ENCODE data around the gene OR8K3.

OR8K3 gene

DNA sequence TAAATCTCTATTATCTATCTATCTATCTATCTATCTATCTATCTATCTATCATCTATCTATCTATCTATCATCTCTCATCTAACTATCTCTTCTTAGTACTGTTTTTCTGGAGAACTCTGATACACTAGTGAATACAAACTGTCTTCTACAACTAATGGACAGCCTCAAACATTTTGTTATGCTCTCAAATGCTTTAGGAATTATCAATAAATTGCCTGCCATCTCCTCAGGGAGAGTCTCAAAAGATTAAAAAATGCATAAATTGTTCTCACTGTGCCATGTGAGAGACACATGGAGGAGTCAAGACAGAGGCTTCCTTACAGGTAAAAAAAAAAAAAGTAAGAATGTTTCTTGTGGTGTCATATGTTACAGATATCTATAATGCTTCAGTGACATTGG is at the start of gene OR8K3:
Gene OR8K3 (plus strand): TSS at position 301 of the 400 bp plus-strand sequence. CDS start 3,163 bp downstream, outside the sequence.
- no peak for DNase-seq

DNA sequence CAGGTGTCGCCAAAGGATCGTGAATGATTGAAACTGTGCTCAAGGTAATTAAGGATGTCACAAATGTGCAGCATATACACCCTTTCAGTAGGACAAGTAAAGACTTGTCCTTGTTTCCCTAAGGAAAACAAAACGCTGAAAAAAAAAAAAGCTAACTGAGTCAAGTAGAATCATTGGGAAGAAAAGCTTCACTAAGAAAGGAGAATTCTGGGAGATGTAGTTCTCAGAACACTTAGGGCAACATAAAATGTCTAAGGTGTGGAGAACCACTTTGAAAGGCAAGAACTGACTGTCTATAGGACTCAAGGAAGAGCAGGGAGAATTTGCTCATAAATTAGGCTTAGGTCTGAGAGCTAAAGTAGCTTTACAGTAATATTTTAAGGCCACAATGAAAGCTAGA is 43.9 kb upstream of the OR8K3 start:
- DNase-seq = no peak

DNA sequence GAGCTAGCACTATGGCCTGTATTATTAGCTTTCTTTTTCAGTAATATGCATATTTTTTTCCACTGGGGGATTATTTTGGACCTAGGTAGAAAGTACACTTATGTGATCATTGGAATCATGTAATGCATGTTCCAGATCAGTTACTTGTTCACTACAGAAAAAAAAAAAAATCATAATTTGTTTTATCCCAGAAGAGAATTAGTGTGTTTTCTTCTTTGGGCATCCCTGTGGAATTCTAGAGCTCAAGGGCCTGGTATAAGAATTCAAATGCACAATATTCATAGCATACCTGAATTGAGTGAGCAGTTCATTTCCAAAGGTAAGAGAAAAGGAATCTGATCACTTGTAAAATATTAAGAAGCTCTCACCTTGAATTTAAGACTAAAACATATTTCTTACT is 41.1 kb upstream of the OR8K3 start, which contains the start of gene OR5T1:
Gene OR5T1 (plus strand): TSS at position 301 of the 400 bp plus-strand sequence. CDS start 1,485 bp downstream, outside the sequence.
- no peak for DNase-seq

DNA sequence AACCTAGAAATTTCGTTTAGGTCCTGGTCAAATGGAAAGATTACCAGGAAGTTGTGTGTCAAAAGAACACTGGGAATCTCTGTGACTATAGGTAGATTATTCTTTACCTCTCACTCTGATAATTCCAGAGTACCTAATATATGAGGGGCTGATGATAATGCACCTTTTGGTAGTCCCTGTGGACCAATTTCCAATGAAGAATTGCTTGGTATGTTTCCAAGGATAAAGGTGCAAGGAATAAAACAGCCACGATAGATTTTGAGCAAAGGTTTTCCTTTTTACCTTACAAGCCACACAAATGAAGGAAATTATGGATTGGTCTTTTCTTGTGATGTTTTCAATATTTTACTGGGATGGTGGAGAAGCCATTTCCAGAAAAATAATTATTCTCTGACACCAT is 22.8 kb upstream of the OR8K3 start, which contains the start of gene OR8H1:
Gene OR8H1 (minus strand): TSS at position 101 of the 400 bp plus-strand sequence. CDS start 1,192 bp downstream, outside the sequence.
- no peak for DNase-seq

DNA sequence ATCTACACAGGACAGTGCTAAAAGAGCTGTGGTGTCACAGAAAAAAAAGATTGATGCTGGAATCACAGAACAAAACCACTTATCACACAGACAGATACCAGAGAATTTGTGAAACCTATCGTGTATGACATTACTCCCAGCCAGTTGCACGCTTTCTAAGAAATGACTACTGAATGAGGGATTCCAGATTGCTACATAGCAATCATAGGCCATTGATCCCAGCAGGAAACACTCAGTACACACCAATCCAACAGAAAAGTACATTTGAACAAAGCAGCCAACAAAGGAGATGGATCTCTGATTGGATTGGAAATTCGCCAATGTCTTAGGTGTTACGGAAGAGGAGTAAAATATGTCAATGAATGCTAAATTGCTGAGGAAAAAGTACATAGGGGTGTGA is 18.0 kb upstream of the OR8K3 start:
- DNase-seq = no peak

DNA sequence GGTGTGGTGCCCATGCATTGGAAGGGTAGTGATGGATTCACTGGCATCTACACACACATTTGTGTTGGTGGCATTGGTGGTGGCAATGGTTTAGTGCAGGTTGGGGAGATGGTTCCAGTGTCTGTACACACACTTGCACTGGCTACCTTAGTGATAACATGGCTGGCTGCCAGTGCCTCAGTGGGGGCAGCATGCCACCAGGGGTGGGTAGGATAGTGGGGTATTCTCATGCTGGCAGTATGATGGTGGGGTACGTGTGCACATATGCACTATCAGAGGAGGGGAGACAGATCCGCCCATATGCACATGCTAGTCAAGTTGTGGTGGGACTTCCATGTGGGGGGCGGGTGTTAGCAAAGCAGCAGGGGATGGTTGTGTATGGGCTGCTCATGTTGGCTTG is 7.1 kb upstream of the OR8K3 start:
- DNase-seq = no peak

GRCh38 chr11:56331861-56332491 is 17.0 kb downstream of the OR8K3 start:
- no peak for DNase-seq

DNA sequence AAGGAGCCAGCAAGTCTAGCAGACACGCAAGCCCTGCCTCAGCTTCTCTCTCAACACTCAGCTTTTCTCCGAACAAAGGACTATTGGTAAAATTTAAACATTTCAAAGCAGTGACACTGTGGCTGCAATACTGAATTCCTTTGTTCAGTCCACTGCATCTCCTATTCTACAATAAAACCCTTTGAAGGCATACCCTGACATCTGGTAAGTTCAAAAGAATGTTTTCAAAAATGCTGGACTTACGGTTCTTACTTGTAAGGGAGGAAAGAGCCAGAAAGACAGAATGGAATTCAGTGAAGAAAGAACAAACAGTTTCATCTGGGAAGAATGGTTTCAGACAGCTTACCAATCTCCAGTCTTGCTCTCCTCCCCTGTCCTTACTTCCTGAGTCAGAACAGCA is 18.2 kb downstream of the OR8K3 start:
- no peak for DNase-seq

- no peak for DNase-seq
Observed at GRCh38 chr11:56340289-56340688, 25.3 kb downstream of the OR8K3 start.

GRCh38 chr11:56345739-56346138 is 30.8 kb downstream of the OR8K3 start, which contains the start of gene OR8K1:
Gene OR8K1 (plus strand): TSS chr11:56346039. CDS start chr11:56346039, 0 bp downstream.
- no peak for DNase-seq

DNA sequence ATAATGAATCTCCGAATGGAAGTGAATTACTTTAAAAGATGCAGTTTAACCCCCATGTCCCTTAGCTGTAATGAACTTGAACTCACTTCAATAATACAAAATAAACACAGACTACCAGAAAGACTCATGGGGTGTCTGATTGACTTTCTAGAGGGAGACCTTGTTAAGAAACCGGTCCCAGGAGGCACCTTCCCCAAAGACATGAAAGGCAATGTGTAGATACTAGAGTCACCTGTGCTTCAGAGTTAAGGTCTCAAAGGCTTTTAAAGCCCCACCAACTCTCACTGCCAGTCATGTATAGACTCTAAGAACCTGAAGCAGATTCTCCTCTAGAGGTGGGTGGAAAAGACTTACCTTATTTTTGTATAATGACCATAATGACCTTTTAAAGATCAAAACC is 39.0 kb downstream of the OR8K3 start, which contains the start of gene OR8J1:
Gene OR8J1 (plus strand): TSS at position 301 of the 400 bp plus-strand sequence. CDS start 5,956 bp downstream, outside the sequence.
- no peak for DNase-seq

All from Kasumi-1 (cell line).